GM21737 (cell line): ENCODE data around the gene RASSF4.

Experiments used
- ATAC-seq: cut with Tn5 transposase; IDR thresholded peaks from one replicate; pipeline ENCODE4 v1.9.1; 2021; ENCODE audit warnings: mild to moderate bottlenecking, moderate library complexity; ENCODE audit not compliant: unreplicated experiment

Gene RASSF4

GRCh38 chr10:44959247-44960087, at the start of gene RASSF4:
Gene RASSF4 (plus strand): TSS chr10:44959802. CDS start chr10:44970203, 10,401 bp downstream.
- peak; percentile 97 for ATAC-seq

DNA sequence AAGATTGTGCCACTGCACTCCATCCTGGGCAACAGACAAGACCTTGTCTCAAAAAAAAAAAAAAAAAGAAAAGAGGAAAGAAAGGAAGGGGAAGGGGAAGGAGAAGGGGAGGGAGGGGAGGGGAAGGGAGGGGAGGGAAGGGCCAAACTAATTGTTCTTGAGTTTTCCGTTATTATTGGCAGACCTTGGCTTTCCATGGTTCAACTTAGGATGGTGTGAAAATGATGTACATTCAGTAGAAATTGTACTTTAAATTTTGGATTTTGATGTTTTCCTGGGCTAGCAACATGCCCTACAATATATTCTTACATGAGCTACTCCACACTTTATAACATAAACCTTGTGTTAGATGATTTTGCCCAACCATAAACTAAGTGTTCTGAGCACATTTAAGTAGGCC, 49.7 kb upstream of the RASSF4 start:
- no peak for ATAC-seq

DNA sequence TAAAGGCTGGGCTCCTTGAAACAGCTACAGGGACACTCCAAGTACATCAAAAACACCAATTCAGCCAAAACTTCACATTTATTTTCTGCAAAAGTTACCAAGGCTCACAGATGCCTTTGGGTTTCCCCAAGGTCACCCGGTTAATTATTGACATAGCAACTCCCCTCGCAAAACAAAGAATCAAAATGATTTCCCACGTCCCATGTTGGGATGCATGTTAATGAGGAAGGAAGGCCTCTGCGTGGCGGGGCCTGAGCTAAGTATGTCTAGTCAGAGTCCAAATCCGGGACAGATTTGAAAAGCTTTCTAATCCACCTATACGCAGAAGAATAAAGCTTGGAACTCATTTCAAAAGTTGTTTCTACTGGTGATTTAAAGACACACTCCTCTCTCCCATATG, 49.0 kb upstream of the RASSF4 start:
- ATAC-seq, result no peak

GRCh38 chr10:44911081-44911540, 48.5 kb upstream of the RASSF4 start, which contains the start of gene TMEM72:
Gene TMEM72 (plus strand): TSS chr10:44911337. CDS start chr10:44911513, 176 bp downstream.
- ATAC-seq, result no peak

GRCh38 chr10:44911951-44912350, 47.7 kb upstream of the RASSF4 start:
- no peak for ATAC-seq

DNA sequence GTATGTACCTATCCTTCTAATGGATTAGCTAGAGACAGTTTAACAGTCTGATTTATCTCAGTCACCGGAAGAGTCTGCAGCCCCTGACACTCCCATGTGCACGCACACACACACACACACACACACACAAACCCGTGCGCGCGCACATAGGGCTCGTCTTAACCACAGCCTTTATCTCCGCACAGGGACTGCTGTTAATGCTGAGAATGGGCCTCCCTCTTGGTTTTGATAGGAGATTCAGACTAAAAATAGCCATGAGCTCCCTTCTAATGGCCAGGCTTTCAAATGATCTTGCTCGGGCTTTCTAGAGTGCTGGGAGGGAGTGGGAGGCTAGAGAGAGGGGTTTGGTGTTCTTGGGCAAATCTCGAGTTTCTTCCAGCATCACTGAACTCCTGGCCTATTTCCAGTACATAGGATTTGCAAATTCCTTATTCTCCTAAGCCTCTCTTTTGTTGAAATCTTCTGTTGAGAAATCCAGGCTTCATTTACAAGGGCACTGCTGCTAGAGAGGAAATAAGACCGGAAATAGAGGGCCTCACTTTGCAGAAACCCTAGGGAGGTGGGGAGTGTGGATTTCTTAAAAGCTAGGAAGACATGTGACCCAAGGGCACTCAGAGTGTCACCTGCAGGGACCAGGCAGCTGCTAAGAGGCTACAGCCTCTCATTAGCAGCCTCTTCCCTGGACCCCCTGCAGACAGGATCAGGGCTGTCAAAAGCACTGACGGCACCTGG, 46.1 kb upstream of the RASSF4 start:
- ATAC-seq, result no peak

GRCh38 chr10:44914891-44915290, 44.7 kb upstream of the RASSF4 start:
- no peak for ATAC-seq

DNA sequence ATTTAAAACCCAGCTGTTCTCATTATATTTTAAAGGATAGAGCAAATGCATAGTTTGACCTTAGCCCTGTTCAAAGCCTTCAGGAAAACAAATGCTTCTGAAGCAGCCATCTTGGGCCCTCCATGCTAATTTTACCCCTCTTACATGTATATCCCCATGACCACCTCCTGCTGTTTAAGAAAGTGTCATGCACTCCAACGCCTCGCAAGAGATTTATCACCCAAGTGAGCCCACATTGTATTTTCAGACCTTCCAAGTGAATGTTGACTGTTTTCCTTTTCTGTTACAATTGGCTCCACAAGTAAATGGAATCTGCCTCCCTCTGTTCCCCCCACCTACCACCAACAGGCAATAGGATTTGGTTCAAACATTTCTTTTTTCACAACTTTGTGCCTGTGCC, 43.2 kb upstream of the RASSF4 start:
- no peak for ATAC-seq

DNA sequence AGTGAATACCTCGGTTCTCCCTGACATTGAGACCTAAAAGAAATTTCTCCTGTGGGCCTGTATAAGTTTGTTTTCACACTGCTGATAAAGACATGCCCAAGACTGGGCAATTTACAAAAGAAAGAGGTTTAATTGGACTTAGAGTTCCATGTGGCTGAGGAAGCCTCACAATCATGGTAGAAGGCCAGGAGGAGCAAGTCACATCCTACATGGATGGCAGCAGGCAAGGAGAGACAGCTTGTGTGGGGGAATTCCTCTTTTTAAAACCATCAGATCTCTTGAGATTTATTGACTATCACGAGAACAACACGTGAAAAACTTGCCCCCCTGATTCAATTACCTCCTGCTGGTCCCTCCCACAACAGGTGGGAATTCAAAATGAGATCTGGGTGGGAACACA, 41.8 kb upstream of the RASSF4 start:
- ATAC-seq, result no peak

DNA sequence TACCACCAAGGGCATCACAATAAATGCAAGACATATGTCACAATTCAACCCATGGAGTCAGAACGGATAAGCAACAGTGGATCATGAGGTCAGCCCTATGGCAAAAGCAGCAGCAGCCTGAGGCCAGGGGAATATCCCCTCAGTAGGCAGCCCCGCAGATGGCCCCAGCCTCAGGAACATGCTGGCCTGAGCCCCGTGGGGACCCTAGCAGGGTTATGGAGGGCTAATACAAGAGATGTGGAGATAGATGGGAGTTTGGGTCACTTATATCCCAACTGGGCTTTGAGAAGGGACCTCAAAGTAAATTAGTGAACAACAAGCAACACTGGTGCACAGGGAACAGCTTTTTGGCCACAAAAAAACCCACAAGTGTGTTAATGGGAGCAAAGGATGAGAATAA, 39.4 kb upstream of the RASSF4 start:
- ATAC-seq, result no peak

DNA sequence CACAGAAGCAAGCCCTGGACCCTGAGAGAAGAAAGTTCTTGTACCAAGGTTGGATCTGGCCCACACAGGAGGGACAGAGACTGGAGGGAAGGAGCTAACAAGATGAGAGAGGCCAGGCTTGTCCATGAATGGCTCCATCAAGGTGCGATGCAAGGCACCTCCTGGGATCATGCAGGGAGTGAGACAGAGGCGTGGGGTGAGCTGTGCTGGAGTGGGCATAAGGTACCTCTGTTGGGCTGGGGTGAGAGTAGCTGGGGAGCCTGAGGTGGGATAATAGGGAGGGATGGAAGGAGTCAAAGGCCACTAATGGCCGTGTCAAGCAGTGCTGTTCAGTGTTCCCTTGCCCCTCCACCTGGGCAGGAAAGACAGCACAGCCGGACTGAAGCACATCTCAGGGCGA, 38.5 kb upstream of the RASSF4 start:
- no peak for ATAC-seq

DNA sequence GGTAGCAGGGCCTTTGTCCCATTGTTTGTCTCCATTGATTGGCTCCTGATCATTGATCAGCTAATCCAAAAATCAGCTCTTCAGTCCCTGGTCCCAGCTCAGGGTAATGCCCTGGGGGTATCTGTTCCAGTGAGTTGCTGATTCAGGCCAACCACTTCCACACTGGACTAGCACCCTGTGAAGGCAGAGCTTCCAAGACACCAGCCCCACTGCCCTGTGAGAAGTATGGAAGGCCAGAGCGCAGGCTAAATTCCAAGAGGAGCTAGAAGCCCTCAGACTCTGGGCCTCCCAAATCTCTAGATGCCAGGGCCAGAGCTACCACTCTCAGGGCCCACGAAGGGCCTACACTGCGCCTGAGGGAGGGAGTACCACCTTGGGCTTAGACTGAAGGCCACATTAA, 38.1 kb upstream of the RASSF4 start:
- ATAC-seq, result no peak

DNA sequence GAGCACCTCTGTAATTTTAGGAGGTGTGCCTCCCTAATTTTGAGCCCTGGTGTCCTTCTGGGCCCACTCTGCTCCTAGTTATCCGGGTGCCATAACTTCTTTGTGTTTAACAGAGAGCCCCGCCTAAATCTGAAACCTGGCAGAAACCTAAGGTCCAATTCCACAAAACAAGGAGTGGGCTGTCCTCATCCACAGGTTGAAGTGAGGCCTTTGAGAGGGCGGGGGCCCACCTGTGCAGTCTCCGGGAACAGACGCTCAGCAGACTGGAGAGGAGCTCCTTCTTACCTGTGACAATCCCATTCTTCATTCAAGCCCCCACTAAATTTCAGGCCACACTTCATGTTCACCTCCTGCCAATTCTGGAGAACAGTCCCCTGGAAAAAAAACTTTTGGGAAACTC, 37.6 kb upstream of the RASSF4 start:
- ATAC-seq, result no peak

- ATAC-seq, result no peak
Measured at GRCh38 chr10:44922796-44923545, 36.6 kb upstream of the RASSF4 start.

GRCh38 chr10:44923611-44924010, 36.0 kb upstream of the RASSF4 start:
- no peak for ATAC-seq

DNA sequence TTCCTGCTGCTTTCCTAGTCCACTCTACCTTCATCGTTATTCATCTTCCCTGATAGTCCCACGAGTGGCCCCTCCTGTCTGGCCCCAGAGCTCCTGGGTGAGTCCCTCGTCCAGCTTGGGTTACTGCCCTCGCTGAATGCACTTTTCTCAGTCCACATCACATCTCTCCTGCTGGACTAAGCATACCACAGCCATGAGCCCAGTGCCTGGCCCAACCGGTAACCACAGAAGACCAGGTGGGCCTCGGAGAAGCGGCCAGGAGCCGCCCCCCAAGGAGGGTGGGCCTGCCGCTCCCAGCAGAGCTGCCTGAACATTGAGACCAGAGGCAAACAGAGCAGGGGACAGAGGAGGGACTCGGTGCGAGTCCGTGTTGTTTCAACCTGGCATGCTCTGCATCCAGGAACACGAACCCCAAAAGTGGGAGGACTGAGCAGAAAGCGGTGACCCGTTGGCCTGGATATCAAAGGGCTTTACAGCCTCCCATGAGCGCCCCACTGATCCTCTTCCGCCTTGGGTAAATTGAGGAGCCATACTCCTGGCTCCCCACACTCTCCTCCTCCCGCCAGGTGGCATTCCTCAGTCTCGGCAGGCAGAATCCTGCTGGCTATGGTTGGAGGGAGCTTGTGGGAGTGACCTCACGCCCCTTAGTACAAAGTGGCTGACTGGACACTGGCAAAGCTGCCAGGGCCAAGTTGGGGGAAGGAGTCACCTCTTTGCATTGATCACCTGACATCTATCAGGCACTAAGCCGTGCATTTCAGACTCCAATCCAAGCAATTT, 35.2 kb upstream of the RASSF4 start:
- ATAC-seq, result no peak

- ATAC-seq, result no peak
Measured at GRCh38 chr10:44925224-44925623, 34.4 kb upstream of the RASSF4 start.

GRCh38 chr10:44925811-44926750, 33.5 kb upstream of the RASSF4 start:
- ATAC-seq, result no peak

GRCh38 chr10:44926751-44927351, 32.8 kb upstream of the RASSF4 start:
- ATAC-seq, result no peak
